ENCODE results near the gene ABCD1.
"Not testable (repeated sequence)": the region's sequence is repeated elsewhere in the genome, so short reads cannot be mapped to it uniquely, and the experiment has no call there.

ABCD1 gene

GRCh38 chrX:153724252-153725038, at the start of gene ABCD1, which contains the start of gene BCAP31:
TSS of gene ABCD1 (plus strand) at chrX:153724856. CDS start at chrX:153725267, 411 bp downstream.
TSS of gene BCAP31 (minus strand) at chrX:153724387. CDS start at chrX:153723244, 1,143 bp downstream.
- peak; percentile 90 for DNase-seq

- peak; percentile 36 for DNase-seq
Measured at GRCh38 chrX:153681175-153681574, 43.5 kb upstream of the ABCD1 start.

GRCh38 chrX:153683486-153683885, 41.2 kb upstream of the ABCD1 start:
- not testable (repeated sequence) for DNase-seq

GRCh38 chrX:153684467-153685155, 40.0 kb upstream of the ABCD1 start:
- DNase-seq = no peak

- no peak for DNase-seq
Measured at GRCh38 chrX:153685156-153685536, 39.5 kb upstream of the ABCD1 start.

- DNase-seq = peak; percentile 33
Measured at GRCh38 chrX:153685751-153686696, 38.6 kb upstream of the ABCD1 start.

GRCh38 chrX:153686711-153687110, 37.9 kb upstream of the ABCD1 start:
- DNase-seq = no peak

GRCh38 chrX:153687121-153688039, 37.3 kb upstream of the ABCD1 start, which contains the start of gene SLC6A8:
TSS of gene SLC6A8 (plus strand) at chrX:153687926. CDS start at chrX:153688575, 649 bp downstream.
- peak; percentile 42 for DNase-seq

GRCh38 chrX:153688071-153688470, 36.6 kb upstream of the ABCD1 start:
- no peak for DNase-seq

GRCh38 chrX:153688506-153688905, 36.1 kb upstream of the ABCD1 start:
- no peak for DNase-seq

GRCh38 chrX:153688911-153689590, 35.6 kb upstream of the ABCD1 start:
- DNase-seq = no peak

GRCh38 chrX:153689654-153690465, 34.8 kb upstream of the ABCD1 start:
- DNase-seq = no peak

- no peak for DNase-seq
Measured at GRCh38 chrX:153690466-153690865, 34.2 kb upstream of the ABCD1 start.

GRCh38 chrX:153691032-153691827, 33.4 kb upstream of the ABCD1 start:
- not testable (repeated sequence) for DNase-seq

GRCh38 chrX:153692003-153692402, 32.7 kb upstream of the ABCD1 start:
- DNase-seq = no peak

- no peak for DNase-seq
Measured at GRCh38 chrX:153692611-153693156, 32.0 kb upstream of the ABCD1 start.

- DNase-seq = no peak
Measured at GRCh38 chrX:153693216-153694086, 31.2 kb upstream of the ABCD1 start.

- not testable (repeated sequence) for DNase-seq
Measured at GRCh38 chrX:153694256-153694655, 30.4 kb upstream of the ABCD1 start.
